SK-N-SH (cell line): ENCODE results near the gene ANKRD52.

Experiments
- CHD2 ChIP-seq: fragments of 150-350 bp; IDR thresholded peaks from 2 replicates; pipeline ENCODE4 v1.6.1; 2018; ENCODE audit warnings: low read length; ENCODE audit not compliant: partially characterized antibody
- POLR2AphosphoS5 ChIP-seq: IDR thresholded peaks from 2 replicates; pipeline ENCODE4 v1.6.1; 2012; ENCODE audit warnings: low read depth, low read length
- RAD21 ChIP-seq: IDR thresholded peaks from 2 replicates; pipeline ENCODE4 v1.6.1; 2012; ENCODE audit warnings: mild to moderate bottlenecking, low read length
- YY1 ChIP-seq: IDR thresholded peaks from 2 replicates; pipeline ENCODE4 v1.4.0; 2012; ENCODE audit warnings: low read depth, mild to moderate bottlenecking
- TF ChIP-seq, protein P1 (sequence below): fragments of 200-600 bp; sonication (generic); IDR thresholded peaks from 2 replicates; pipeline ENCODE4 v1.6.1; 2017; ENCODE audit warnings: antibody characterized with exemption, mild to moderate bottlenecking, moderate library complexity
- TF ChIP-seq, protein P2 (sequence below): IDR thresholded peaks from 2 replicates; pipeline ENCODE4 v1.4.0; 2012; ENCODE audit warnings: low read depth, borderline replicate concordance
- TF ChIP-seq, protein P3 (sequence below): IDR thresholded peaks from 2 replicates; pipeline ENCODE4 v1.6.1; 2012; ENCODE audit warnings: mild to moderate bottlenecking, low read depth, low read length, moderate library complexity

DNA sequence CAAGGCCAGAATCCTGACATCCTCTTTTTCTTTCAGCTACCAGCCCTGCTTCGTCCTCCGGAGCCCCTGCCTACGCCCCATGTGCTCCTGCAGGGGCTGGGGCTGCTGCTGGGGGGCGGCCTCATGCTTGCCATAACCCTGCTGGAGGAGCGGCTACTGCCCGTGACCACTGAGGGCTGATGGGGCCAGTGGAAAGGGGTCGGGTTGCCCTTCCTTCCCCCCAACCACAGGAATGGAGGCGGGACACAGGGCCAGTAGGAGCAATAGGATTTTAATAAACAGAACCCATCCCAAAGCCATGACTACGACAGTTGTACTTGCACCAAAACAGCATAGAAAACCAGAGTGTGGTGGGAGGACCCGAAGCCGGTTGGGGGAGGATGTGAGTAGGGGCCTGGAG is 20.6 kb downstream of the ANKRD52 start:
- TF ChIP-seq POLR2AphosphoS5 (no peak), CHD2 (no peak), RAD21 (no peak), YY1 (no peak)
- TF ChIP-seq, protein P1, sequence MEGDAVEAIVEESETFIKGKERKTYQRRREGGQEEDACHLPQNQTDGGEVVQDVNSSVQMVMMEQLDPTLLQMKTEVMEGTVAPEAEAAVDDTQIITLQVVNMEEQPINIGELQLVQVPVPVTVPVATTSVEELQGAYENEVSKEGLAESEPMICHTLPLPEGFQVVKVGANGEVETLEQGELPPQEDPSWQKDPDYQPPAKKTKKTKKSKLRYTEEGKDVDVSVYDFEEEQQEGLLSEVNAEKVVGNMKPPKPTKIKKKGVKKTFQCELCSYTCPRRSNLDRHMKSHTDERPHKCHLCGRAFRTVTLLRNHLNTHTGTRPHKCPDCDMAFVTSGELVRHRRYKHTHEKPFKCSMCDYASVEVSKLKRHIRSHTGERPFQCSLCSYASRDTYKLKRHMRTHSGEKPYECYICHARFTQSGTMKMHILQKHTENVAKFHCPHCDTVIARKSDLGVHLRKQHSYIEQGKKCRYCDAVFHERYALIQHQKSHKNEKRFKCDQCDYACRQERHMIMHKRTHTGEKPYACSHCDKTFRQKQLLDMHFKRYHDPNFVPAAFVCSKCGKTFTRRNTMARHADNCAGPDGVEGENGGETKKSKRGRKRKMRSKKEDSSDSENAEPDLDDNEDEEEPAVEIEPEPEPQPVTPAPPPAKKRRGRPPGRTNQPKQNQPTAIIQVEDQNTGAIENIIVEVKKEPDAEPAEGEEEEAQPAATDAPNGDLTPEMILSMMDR = no peak
- TF ChIP-seq, protein P2, sequence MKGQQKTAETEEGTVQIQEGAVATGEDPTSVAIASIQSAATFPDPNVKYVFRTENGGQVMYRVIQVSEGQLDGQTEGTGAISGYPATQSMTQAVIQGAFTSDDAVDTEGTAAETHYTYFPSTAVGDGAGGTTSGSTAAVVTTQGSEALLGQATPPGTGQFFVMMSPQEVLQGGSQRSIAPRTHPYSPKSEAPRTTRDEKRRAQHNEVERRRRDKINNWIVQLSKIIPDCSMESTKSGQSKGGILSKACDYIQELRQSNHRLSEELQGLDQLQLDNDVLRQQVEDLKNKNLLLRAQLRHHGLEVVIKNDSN = no peak
- TF ChIP-seq, protein P3, sequence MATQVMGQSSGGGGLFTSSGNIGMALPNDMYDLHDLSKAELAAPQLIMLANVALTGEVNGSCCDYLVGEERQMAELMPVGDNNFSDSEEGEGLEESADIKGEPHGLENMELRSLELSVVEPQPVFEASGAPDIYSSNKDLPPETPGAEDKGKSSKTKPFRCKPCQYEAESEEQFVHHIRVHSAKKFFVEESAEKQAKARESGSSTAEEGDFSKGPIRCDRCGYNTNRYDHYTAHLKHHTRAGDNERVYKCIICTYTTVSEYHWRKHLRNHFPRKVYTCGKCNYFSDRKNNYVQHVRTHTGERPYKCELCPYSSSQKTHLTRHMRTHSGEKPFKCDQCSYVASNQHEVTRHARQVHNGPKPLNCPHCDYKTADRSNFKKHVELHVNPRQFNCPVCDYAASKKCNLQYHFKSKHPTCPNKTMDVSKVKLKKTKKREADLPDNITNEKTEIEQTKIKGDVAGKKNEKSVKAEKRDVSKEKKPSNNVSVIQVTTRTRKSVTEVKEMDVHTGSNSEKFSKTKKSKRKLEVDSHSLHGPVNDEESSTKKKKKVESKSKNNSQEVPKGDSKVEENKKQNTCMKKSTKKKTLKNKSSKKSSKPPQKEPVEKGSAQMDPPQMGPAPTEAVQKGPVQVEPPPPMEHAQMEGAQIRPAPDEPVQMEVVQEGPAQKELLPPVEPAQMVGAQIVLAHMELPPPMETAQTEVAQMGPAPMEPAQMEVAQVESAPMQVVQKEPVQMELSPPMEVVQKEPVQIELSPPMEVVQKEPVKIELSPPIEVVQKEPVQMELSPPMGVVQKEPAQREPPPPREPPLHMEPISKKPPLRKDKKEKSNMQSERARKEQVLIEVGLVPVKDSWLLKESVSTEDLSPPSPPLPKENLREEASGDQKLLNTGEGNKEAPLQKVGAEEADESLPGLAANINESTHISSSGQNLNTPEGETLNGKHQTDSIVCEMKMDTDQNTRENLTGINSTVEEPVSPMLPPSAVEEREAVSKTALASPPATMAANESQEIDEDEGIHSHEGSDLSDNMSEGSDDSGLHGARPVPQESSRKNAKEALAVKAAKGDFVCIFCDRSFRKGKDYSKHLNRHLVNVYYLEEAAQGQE = no peak
